ENCODE results near the gene TUBA8.
"Not testable (repeated sequence)": the region's sequence is repeated elsewhere in the genome, so short reads cannot be mapped to it uniquely, and the experiment has no call there.

TUBA8 gene

DNA sequence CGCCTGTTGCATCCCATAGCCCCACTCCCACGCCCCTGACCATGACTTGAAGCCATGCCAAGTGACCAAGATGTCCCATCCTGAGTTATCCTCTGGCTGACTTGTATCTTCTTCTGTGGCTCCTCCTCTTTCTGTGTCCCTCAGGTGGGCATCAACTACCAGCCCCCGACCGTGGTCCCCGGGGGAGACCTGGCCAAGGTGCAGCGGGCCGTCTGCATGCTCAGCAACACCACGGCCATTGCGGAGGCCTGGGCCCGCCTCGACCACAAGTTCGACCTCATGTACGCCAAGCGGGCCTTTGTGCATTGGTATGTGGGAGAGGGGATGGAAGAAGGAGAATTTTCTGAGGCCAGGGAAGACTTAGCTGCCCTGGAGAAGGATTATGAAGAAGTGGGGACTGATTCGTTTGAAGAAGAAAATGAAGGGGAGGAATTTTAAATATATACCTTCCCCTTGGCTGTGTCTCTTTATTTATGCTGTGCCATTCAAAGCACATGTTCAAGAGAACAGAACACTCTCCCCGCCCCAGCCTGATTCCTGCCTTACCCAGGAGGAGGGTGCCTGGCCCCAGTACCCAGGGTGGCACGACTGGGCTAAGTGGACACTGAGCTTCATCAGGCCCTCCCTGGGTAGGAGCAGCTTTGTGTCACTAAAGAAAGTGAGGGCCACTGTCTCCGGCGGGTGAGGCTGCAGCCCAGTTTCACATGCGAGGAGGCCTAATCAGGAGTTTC lies 20.3 kb downstream of the TUBA8 start:
- DNase-seq (ENCODE audit: low read depth): no peak

DNA sequence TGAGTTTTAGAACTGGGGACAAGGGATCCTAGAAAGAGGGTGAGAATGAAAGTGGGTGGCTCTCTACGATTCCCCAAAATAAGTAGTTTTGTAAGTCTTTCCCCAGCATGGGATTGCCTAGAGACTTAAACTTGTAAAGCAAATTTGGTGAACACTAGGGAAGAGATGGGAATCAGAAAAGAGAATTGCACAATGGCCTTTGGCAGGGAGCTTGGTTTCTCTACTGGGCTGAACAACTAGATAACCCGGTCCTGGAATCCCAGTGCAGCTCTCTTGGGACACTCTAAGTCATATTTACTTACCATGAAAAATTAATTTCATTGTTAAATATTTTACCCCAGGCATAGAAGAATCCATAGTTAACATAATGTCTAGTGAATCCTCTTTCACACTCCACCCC lies 22.8 kb downstream of the TUBA8 start:
- DNase-seq (ENCODE audit: low read depth): no peak

DNA sequence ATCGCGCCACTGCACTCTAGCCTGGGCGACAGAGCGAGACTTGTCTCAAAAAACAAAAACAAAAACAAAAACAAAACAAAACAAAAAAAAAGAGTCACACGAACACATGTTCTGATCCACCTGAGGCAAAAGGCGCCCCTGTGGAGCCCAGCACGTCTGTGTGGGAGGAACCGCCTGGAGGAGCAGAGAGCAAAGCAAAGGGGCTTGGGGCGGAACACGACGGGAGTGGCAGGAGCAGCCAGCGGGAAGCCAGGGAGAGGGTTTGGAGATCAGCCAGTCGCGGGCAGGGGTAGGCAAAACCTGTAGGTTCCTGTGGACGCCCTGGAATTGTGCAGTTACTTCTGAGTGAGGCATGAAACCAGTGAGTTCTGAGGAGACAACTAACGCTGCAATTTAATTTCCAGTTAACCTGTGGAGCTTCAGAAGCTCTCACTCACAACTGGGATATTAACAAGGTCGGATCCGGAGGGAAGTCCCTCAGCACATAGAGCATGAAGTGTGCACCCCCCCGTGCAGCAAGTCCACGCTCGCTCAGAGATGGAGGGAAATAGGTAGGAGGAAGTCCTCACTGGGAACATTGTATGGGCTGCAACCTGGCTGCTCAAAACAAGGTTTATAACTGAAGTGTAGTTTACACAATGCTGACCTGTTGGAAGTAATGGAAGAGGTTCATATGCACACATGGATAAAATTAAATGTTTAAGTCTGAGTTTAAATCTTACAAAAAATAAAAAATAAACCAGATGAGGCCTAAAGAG lies 26.1 kb downstream of the TUBA8 start:
- no peak for DNase-seq (ENCODE audit: low read depth)

DNA sequence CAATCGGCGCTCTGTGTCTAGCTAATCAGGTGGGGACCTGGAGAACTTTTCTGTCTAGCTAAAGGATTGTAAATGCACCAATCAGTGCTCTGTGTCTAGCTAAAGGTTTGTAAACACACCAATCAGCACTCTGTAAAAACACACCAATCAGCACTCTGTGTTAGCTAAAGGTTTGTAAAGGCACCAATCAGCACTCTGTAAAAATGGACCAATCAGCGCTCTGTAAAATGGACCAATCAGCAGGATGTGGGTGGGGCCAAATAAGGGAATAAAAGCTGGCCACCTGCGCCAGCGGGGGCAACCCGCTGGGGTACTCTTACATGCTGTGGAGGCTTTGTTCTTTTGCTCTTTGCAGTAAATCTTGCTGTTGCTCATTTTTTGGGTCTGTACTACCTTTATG lies 30.4 kb downstream of the TUBA8 start:
- not testable (repeated sequence) for DNase-seq (ENCODE audit: low read depth)

DNA sequence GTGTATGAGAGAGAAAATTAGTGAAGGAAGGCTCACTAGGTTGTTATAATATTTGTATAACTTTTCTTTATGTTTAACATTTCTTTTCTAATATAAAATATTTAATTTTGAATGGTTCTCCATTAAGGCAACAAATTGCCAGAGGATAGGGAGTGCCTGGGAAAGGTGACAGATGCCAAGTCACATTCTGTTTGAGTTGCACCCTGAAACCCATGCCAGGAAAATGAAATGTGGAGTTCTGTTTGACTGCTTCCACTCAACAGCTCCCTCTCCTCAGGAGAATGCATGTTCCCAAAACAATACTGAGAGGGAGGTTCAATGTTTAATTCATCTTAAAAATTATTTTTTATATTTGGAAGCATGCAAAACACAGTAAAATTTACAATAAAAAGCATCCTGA lies 33.5 kb downstream of the TUBA8 start:
- no peak for DNase-seq (ENCODE audit: low read depth)

DNA sequence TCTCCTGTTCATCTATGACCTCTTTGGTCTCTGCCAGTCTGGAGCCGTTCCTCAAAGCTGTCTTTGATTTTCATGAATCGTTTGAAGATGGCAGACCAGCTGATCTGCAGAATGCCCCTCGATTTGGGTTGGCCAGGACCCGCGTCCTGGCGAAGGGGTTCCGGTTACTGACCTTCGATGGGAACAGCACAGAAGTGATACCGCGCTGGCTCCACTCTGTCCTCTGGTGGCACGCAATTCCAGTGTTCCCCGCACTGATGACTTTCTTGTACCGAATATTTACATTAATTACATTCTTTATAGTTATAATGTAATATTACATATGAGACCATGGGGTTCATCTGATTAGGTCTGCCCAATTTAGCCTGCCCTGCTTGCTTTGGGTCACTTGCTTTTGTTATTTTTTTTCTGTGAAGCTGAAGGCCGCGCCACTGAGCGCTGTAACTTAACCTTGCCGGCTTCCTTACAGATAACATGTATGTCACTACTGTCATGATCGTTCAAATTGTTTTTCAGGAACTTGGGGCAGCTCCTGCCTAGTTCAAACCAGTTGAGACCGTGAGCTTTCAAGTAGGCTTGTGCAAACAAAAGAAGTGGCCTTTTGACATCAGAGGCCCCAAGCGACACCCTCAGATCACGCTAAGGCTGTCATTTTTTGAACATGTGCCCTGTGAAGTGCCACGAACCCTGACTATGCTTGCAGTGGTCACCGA lies 35.2 kb downstream of the TUBA8 start:
- DNase-seq (ENCODE audit: low read depth): no peak

DNA sequence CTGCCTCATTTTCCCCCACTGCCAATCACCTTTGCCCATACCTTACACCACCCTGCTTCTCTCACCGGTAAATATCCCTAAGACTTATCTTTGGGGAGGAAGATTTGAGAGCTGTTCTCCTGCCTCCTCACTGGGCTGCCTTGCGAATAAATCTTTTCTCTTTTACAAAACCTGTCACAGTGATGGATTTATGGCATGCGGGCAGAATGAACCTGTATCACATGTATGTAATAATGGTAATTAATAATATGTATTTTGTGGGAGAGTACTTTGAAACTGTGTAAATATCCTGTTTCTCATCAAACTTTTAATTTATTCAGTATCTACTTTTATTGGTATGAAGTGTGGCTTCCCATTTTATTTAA lies 35.8 kb downstream of the TUBA8 start:
- no peak for DNase-seq (ENCODE audit: low read depth)

DNA sequence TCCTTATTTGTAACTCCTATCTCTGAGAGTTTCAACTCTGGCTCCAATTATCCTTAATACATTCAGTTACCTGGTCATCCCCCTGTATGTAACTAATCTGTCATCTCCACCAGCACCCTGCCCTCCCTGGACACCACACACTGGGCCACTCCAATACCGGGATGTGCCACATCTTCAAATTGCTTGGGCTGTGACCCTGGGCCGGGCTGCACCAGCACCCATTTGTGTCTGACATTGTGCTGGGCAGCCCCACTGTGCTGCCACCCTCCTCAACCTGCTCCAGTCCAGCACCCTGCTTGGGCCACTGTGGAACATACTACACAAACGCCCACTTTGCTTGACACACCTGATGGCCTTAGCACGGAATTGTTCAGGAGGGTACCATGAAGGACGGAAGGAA lies 37.2 kb downstream of the TUBA8 start:
- DNase-seq (ENCODE audit: low read depth): no peak

DNA sequence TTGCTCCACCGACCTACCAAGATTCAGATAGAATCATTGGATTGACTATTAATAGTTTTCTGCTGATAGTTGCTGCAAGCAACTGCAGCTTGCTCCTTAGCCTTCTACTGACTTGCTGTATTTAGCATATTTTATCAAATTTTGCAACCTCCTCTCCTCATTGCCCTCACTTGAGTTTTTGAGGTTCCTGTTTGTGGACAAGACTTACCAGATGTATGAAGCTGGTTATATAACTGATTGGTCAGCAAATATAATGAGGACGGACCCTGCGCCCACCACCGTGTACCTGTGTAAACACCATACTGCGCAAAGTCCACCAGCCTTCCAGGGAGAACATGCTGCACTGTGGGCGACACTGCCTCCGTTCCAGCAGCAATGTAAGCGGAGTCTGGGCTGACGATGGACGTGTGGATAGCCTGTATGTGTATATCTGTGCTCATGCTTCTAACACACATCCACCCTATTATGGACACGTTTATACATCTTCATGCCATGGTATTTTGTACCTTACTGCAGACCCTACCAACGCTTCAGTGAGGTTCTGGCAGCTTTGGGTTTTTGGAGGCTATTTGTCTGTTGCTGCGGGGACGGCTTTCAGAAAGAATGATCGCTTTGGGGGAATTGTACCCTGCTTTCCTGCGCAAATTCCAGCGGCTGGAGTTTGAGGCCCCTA lies 37.8 kb downstream of the TUBA8 start:
- no peak for DNase-seq (ENCODE audit: low read depth)

DNA sequence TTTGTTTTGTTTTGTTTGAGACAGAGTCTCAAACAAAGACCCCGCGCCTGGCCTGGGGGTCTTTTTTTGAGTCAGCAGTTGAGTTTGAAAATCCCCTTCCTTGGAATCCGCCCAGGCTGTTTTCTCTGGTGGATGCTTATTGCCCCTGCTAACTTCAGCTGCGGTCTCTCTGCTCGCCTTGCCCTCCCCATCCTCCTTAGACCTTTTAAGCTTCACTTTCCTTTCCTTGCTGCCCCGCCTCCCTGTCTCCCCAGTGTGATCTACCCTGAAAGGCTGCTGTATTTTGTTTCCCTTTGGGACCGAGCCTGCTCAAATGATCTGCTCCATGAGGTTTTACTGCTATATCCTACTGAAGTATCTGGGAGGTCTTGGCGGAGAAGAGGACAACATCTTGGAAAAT lies 41.9 kb downstream of the TUBA8 start:
- DNase-seq (ENCODE audit: low read depth): no peak

DNA sequence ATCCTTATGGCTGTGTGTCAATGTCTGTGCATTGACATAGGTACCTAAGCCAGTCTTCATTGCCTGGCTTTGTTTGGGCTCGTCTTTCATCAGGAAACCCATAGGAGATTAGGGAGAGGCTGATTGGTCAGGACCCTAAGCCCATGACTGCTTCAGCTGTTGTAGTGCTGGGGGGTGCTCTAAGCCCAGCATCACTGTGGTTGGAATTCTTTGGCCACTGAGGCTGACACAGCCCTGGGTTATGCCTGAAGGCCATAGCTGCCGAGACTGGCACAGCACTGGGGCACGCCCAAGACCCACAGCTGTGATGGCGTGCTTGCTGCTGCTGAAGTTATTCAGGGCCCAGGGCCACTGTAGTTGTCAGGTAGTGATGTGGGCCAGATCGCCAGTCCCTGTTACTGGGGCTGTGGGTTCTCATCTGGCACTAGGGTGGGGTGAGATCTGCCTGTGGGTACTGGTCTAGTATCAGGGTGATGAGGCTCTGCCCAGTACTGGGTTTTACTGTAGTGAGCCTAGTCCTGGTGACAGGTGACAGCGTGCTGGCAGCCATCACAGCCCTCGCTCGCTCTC lies 44.3 kb downstream of the TUBA8 start:
- no peak for DNase-seq (ENCODE audit: low read depth)

DNA sequence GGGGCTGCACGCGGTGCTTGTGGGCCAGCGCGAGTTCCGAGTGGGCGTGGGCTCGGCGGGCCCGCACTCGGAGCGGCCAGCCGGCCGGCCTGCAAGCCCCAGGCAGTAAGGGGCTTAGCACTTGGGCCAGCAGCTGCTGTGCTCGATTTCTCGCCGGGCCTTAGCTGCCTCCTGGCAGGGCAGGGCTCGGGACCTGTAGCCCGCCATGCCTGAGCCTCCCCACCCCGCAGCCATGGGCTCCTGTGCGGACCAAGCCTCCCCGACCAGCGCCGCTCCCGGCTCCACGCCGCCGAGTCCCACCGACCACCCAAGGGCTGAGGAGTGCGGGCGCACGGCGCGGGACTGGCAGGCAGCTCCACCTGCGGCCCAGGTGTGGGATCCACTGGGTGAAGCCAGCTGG lies 44.9 kb downstream of the TUBA8 start:
- not testable (repeated sequence) for DNase-seq (ENCODE audit: low read depth)

DNA sequence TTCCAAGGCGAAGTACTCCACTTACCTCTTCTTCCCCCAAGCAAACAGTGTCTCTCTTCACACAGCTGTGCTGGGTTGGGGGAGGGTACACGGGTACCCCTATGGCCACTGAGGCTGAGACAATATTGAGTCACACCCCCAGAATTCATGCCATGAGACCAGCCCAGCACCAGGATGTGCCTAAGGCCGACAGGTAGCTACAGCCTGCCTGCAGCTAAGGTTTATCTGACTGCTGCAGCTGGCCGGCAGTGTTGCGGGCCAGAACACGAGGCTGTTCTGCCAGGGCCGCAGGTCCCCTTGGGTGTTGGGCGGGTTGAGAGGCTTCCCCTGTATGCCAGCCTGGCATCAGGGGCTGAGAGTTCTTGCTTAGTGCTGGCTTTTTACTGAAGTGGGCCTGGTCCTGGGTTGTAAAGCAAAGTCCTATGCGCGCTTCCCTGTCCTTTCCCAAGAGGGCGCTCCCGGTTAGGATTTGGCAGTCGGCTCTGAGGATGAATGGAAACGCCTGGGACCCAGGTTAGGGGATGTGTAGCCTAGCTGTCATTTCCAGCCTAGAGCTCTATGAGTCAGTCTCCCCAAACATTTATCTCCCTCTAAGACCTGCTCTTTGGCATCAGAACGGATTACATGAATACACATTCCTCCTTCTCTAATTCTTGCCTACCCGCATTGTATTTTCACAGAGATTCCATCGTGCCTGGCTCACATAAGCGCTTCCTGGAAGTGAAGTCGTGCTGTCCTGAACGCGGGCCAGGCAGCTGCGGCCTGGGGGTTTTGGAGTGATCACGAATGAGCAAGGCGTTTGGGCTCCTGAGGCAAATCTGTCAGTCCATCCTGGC lies 46.5 kb downstream of the TUBA8 start:
- DNase-seq (ENCODE audit: low read depth): peak; percentile 15

DNA sequence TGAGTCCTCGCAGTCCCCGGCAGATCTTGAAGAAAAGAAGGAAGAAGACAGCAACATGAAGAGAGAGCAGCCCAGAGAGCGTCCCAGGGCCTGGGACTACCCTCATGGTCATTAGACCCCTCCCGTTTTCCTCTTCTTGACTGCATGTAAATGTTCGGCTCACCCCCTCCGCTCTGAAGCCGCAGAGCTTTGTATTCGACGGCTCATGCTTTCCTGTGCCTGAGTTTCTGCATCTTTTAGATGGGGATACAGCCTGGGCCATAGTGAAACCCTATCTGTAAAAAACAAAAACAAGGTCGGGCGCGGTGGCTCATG lies 47.1 kb downstream of the TUBA8 start:
- no peak for DNase-seq (ENCODE audit: low read depth)

DNA sequence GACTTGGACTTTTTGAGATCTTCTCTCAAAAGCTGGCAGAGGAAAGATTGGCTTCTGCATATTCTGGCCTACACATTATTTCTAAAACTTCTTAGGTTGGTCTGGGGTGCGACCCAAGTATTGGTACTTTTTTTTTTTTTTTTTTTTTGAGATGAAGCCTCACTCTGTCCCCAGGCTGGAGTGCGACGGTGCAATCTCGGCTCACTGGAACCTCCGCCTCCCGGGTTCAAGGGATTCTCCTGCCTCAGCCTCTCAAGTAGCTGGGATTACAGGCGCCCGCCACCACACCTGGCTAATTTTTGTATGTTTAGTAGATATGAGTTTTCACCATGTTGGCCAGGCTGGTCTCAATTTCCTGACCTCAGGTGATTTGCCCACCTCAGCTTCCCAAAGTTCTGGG lies 50.0 kb downstream of the TUBA8 start:
- not testable (repeated sequence) for DNase-seq (ENCODE audit: low read depth)

DNA sequence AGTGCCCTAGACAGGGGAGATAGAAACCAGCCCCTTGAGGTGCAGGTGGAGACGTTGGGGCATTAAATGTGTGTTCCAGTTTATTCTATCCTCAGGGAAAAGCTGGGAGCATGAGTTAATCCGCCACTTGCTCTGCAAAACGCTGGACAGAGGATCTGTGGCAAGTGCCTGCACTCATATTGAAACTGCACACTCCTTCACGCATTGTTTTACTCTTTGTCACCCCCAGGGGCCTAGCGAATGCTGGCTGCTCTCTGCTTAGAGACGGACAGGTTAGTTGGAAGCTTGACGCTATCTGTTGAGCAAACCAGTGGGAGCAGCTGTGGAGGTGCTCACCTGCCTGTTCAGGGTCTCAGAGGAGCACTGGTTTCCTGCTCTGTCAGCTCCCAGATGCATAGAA lies 53.2 kb downstream of the TUBA8 start:
- not testable (repeated sequence) for DNase-seq (ENCODE audit: low read depth)

DNA sequence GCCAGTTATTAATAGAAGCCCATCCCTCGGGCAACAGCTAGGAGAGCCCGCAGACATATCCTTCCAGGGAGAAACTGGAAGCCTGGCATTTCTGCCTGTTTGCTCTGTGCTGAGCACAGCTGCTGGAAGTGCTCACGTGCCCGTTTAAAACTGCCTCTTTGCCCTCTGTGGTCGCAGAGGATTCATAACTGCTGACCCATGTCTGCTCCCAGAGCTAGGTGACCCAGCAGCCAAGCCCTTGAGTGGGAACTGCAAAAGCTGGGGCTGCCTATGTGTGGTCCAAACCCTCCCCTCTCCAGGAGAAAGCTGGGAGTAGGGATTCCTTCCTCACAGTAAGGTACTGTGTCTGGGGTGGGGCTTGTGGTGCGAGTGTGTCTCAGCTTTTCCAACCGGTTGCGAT lies 54.0 kb downstream of the TUBA8 start:
- not testable (repeated sequence) for DNase-seq (ENCODE audit: low read depth)

DNA sequence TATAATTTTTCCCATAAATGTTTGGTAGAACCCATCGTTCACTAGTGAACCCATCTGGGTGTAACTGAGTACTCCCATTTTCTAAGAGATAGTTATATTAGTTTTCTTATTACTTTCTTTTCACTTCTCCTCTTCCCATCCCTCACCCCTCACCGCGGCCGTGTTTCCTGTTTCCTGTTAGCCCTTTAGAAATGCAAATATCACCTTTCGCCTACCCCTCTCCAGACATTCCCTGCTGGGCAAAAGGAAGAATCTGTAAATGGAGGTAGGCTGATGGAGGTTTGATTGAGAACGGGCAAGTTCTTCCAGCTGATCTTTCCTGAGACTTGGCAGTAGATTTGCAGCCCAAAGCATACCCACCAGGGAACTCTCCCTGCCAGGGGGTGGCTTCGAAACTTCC lies 54.7 kb downstream of the TUBA8 start:
- DNase-seq (ENCODE audit: low read depth): not testable (repeated sequence)

DNA sequence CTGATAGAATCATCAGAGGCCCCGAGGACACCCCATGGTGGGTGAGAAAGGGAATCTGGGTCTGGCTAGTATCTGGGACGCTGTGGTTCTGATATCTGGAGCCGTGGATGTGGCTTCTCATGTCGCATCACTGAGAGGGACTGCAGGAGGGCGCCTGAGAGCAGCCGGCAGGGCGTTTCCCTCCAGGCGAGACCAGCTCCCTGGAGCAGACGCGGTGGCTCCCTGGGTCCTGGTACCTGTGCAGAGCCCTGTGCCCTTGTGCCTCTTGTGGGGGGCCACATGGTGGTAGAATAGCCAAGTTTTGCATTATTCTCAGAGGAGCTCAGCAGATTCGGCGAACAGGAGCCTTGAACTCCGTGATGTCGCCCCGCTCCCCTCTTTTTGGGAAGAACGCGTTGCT lies 59.7 kb downstream of the TUBA8 start:
- not testable (repeated sequence) for DNase-seq (ENCODE audit: low read depth)

DNA sequence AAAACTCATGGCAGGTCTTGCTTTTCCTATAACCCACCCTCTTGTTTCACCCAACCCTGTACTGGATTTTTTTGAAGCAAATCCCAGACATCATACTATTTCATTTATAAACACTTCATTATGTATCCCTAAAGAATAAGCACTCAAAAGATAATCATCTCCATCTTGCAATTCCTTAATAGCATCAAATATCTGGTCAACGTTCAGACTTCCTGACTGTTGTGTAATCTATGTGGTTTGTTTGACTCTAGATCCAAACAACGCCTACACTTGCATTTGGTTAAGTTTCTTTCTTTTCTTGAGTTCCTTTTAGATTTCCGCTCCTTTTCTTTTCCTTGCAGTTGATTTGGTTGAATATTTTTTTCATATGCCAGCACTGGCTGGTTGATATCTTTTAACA lies 61.6 kb downstream of the TUBA8 start:
- not testable (repeated sequence) for DNase-seq (ENCODE audit: low read depth)

DNA sequence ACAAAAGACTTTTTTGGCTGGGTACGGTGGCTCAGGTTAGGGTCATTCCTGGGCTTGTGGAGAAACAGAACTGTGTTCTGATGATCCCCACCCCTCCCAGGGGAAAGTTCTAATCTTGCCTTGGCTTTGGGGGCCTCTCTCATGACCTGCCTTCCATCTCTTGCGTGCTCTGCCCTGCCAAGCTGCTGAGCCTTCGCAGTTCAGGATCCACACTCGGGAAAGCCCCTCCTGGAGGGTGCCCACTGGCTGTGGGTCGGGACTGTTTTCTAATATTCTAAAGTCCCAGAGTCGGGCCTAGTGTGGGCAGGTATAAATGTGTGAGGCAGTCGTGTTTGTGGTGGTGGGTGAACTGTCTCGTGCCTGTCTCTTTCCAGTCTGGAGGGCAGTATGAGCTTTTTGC lies 62.2 kb downstream of the TUBA8 start:
- DNase-seq (ENCODE audit: low read depth): not testable (repeated sequence)

All from stimulated activated CD8-positive, alpha-beta memory T cell treated with anti-CD3 and anti-CD28 coated beads, Interleukin-4, amount 100 ng/mL, for 24 hours (primary cell).